Activated T-cell treated with anti-CD3 and anti-CD28 coated beads for 4 hours (primary cell): ENCODE results near the gene GAPDH.

Experiments
- DNase-seq: peaks from one replicate; pipeline ENCODE4 v3.0.0-alpha.2; 2020

The GAPDH gene

GRCh38 chr12:6530576-6531260, 3.6 kb upstream of the GAPDH start:
- no peak for DNase-seq

GRCh38 chr12:6532051-6532926, 2.0 kb upstream of the GAPDH start:
- DNase-seq: peak; percentile 78

GRCh38 chr12:6532927-6533652, 1.2 kb upstream of the GAPDH start:
- no peak for DNase-seq

- no peak for DNase-seq
Measured at GRCh38 chr12:6533653-6533922, 729 bp upstream of the GAPDH start.

GRCh38 chr12:6534695-6534944, 303 bp downstream of the GAPDH start:
- DNase-seq: no peak

GRCh38 chr12:6534945-6535696, 804 bp downstream of the GAPDH start:
- peak; percentile 62 for DNase-seq

- DNase-seq: no peak
Measured at GRCh38 chr12:6535697-6535946, 1.3 kb downstream of the GAPDH start.

- DNase-seq: no peak
Measured at GRCh38 chr12:6535960-6536847, 1.9 kb downstream of the GAPDH start.

- DNase-seq: no peak
Measured at GRCh38 chr12:6536894-6537579, 2.7 kb downstream of the GAPDH start.

- peak; percentile 74 for DNase-seq
Measured at GRCh38 chr12:6537580-6538419, 3.5 kb downstream of the GAPDH start.

GRCh38 chr12:6538420-6539313, 4.3 kb downstream of the GAPDH start:
- no peak for DNase-seq

GRCh38 chr12:6539314-6539682, 5.0 kb downstream of the GAPDH start:
- no peak for DNase-seq

- no peak for DNase-seq
Measured at GRCh38 chr12:6539707-6540134, 5.4 kb downstream of the GAPDH start.

- DNase-seq: no peak
Measured at GRCh38 chr12:6540181-6540877, 6.0 kb downstream of the GAPDH start.

- no peak for DNase-seq
Measured at GRCh38 chr12:6541371-6542165, 7.3 kb downstream of the GAPDH start.

- DNase-seq: no peak
Measured at GRCh38 chr12:6542209-6543009, 8.1 kb downstream of the GAPDH start.

- no peak for DNase-seq
Measured at GRCh38 chr12:6546016-6546415, 11.7 kb downstream of the GAPDH start.

GRCh38 chr12:6547566-6547965, 13.2 kb downstream of the GAPDH start:
- no peak for DNase-seq
